Right lung (tissue), 10 donors: Measurements from ENCODE around the gene GINS2. TPM values are rescaled to one million over a fixed set of nuclear protein-coding genes. Genes with fewer than 3 reads are reported as not detected.
A peak's percentile ranks its signal among the peaks of the same experiment; 100 is the strongest.

Experiments
- DNase-seq, 2 donors: peaks; one replicate each; pipeline ENCODE4 v3.0.0-alpha.2; 2013
- long read RNA-seq, 8 donors: transcript quantifications; one replicate each; lab custom pipeline, GENCODE V29; 2026
- polyA plus RNA-seq, 5 donors: library from polyadenylated mRNA; unstranded; fragments of 120-200 nt; gene quantifications; one replicate each; pipeline versions ENCODE4 v1.2.1 to v1.2.3, GENCODE V29; 2013; ENCODE audit warnings: inconsistent platforms in 1 of 5, low replicate concordance in 1 of 5; ENCODE audit not compliant: insufficient read length in 5 of 5, insufficient read depth in 1 of 5

The GINS2 gene
- 10 to 100 TPM; 13.1 to 19.7 (median 15.9) TPM for polyA plus RNA-seq
- long read RNA-seq, donor 1, transcript GINS2-201 (5 exons, 2,673 nt) = major isoform, 18 of 18 reads
- long read RNA-seq, donor 1, partial matches to known transcripts = 0 of 18 reads
- long read RNA-seq, donor 1, other reads (novel, unspliced or antisense) = 0 of 18 reads
- long read RNA-seq, donor 2, transcript GINS2-201 (5 exons, 2,673 nt) = major isoform, 31 of 31 reads
- long read RNA-seq, donor 2, partial matches to known transcripts = 0 of 31 reads
- long read RNA-seq, donor 2, other reads (novel, unspliced or antisense) = 0 of 31 reads
- long read RNA-seq, donor 3, transcript GINS2-201 (5 exons, 2,673 nt) = major isoform, 19 of 19 reads
- long read RNA-seq, donor 3, partial matches to known transcripts = 0 of 19 reads
- long read RNA-seq, donor 3, other reads (novel, unspliced or antisense) = 0 of 19 reads
- long read RNA-seq, donor 4, transcript GINS2-201 (5 exons, 2,673 nt) = major isoform, 5 of 195 reads
- long read RNA-seq, donor 4, partial matches to known transcripts = 190 of 195 reads
- long read RNA-seq, donor 4, other reads (novel, unspliced or antisense) = 0 of 195 reads
- long read RNA-seq, donor 5, transcript GINS2-201 (5 exons, 2,673 nt) = major isoform, 33 of 60 reads
- long read RNA-seq, donor 5, partial matches to known transcripts = 27 of 60 reads
- long read RNA-seq, donor 5, other reads (novel, unspliced or antisense) = 0 of 60 reads
- long read RNA-seq, donor 6, transcript GINS2-201 (5 exons, 2,673 nt) = major isoform, 18 of 18 reads
- long read RNA-seq, donor 6, partial matches to known transcripts = 0 of 18 reads
- long read RNA-seq, donor 6, other reads (novel, unspliced or antisense) = 0 of 18 reads
- long read RNA-seq, donor 7, transcript GINS2-201 (5 exons, 2,673 nt) = major isoform, 15 of 15 reads
- long read RNA-seq, donor 7, partial matches to known transcripts = 0 of 15 reads
- long read RNA-seq, donor 7, other reads (novel, unspliced or antisense) = 0 of 15 reads
- long read RNA-seq, donor 8, transcript GINS2-201 (5 exons, 2,673 nt) = major isoform, 7 of 7 reads
- long read RNA-seq, donor 8, partial matches to known transcripts = 0 of 7 reads
- long read RNA-seq, donor 8, other reads (novel, unspliced or antisense) = 0 of 7 reads

DNA sequence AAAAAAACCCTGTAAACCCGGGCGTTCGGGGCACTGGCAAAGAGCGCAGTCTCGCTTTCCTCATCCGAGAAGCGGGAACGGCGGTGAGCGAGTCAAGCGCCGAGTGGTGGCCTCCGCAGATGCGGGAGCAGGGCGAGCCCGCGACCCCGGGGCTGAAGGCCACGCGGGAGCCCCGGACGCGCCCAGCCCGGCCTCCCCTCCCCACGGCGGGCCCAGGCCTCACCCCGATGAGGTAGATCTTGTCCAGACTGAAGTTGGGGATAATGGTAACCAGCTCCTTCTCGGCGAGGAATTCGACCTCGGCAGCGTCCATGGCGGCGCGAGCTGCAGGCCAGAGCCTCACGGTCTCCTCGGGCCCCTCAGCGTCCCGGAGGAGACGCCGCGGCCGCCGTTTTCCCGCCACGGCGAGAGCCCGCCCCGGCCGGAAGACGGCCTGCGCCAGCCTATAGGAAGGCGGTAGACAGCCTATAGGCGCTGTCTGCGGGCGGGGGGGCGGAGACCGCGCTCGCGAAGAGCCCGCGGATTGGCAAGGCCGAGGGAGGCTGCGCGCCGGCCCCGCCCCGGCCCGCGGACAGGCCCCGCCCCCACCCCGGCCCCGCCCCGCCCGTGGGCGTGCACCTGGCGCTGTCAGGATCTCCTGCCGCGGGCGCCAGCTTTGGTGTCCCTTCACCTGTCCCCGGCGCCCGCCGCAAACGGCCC, at the start of gene GINS2:
Gene GINS2, minus strand, starts transcription at position 369 of the 699 bp plus-strand sequence. Its CDS starts 56 bp downstream, at position 313.
- peak; percentile 84 to 87 for DNase-seq

DNA sequence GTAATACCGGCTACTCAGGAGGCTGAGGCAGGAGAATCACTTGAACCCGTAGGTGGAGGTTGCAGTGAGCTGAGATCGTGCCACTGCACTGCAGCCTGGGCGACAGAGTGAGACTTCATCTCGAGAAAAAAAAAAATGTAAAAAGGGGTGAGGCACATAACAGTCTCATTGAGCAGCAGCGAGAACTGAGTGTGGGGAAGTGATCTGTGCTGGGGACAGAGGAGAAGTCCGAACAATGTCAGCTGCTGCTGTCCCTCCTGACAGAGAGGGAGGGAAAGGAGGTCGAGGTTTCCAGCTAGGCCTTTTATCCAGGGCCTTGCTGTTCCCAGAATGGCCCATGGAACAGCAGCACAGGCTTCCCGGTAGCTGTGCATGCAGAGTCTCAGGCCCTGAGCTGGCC, 48.2 kb upstream of the GINS2 start:
- DNase-seq = no peak

DNA sequence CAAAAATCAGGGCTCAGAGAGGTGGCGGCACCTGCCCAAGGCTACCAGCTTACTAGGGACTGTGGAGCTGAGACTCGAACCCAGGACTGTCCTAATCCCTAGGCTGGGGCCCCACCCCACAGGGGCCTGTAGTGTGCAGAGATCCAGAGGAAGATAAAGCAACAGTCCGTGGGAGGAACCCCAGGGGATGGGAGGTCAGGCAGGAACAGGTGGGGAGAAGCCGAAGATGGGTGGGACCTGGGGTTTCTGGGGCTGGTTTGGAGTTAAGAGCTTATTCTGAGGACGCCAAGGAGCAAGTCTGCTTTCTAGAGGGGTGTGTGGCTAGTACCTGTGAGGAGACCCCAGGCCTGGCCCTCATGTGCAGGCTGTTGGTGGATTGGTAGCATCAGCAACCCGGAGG, 47.2 kb upstream of the GINS2 start:
- no peak for DNase-seq

DNA sequence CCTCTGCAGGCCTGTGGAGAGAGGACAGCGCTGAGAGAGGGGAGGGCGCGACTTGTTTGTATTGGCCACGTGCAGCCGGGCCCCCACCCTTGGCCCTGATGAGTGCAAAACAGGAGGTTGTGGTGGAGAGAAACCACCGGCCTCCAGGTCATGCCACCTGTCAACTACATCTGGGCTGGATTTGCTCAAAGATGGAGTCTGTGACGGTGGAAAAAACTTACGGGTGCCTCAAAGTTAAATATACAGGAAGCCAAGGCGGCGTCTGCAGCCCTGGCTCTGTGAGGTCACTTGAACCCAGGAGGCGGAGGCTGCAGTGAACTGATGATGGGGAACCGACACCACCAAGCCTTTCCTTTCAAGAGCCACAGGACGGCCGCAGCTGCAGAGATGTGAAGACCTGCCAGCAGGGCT, 46.5 kb upstream of the GINS2 start:
- no peak for DNase-seq

DNA sequence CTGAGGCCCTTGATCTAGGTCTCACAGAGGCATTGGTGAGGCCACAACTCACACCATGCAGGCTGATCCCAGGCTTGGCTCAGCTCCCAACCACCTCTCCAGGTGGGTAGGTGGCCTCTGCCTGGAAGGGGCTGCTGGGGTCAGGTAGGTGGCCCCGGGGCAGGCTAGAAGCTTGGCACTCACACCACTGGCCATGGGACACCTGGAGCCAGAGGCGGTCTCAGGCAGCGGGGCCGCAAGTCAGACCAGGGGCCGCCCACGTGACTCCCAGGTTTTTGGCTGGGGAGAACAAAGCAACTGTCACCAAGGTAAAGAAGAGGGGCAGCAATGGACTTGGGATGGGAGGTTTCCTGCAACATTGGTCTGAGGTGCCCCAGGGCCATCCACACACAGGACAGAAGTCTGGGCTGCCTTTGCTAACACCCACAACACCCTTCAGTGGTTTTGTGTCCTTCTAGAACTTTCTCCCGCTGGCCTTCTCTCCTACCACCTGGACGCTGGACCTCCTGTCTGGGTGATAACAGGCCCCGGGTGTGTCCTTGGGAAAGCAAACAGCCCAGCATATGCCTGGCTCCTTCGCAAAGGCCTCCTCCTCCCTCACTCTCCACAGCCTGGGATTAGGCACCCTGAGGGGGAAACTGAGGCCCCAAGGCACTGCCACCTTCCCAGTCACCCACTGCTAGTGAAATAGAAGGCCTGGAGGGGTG, 45.7 kb upstream of the GINS2 start:
- DNase-seq = no peak

DNA sequence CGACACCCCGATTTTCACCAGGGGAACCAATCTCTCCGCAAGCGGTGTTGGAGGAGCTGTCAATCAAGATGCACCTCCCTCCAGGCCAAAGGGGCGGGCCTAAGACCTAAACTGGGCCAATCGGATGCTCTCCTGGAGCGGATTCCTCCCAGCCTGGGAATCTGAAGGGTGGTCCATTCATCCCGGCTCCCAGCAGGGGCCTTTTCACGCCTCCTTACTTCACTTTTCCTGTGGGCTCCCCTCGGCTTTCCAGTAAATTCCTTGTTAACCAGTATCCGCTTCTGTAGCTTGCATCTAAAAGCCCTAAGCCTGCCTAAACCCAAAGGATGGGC, 45.1 kb upstream of the GINS2 start:
- no peak for DNase-seq

DNA sequence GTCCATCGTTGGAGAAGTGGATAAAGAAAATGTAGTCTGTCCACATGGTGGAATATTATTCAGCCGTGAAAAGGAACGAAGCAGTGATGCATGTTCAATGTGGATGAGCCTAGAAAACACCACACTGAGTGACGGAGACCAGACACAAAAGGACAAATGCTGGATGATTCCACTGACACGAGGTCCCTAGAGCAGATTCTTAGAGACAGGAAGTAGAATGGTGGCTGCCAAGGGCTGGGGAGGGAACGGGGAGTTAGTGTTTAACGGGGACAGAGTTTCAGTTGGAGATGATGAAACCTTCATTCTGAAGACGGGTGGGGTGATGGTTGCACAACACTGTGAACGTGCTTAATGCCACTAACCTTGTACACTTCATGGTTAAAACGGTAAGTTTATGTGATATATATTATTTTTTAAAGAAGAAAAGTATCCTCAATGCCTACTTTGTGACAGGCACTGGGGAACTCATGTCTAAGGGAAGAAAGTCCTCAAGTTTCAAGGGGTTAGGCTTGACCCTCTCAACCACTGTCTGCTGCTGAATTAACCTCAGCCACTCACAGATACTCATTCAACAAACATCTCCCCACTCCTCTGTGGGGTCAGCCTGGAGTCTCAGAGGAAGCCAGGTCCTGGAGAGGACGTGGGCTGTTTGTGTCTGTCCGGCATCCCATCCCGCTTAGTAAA, 44.5 kb upstream of the GINS2 start:
- no peak for DNase-seq

DNA sequence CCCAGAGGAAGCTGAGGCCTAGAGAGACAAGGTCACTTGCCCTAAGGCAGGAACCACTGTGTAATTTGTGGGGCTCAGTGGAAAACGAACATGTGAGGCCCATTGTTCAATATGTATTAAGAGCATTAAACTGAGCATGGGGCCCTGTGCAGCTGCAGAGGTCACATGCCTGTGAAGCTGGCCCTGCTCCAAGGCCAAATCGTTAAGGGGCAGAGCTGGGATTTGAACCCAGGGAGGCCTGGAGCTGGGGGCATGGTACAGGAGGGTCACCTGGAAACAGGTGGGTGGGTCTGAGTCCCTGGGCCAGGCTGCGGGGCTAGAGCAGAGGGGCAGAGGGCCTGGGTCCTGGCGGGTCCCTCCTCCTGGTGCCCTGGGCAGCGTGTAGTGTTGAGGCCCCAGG, 42.4 kb upstream of the GINS2 start:
- no peak for DNase-seq

DNA sequence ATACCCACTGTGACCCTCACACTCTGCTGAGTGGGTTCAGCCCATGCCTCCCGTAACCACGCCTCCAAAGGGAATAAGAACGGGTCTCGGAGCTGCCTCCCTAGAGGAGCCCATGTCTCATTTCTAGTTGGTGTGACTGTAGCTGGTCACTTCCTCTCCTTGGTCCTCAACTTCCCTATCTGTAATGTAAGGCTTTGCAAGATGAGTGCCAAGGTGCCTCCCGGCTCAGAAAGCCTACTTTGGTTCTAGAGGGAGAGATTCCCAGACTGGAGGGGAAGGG, 41.4 kb upstream of the GINS2 start:
- no peak for DNase-seq

DNA sequence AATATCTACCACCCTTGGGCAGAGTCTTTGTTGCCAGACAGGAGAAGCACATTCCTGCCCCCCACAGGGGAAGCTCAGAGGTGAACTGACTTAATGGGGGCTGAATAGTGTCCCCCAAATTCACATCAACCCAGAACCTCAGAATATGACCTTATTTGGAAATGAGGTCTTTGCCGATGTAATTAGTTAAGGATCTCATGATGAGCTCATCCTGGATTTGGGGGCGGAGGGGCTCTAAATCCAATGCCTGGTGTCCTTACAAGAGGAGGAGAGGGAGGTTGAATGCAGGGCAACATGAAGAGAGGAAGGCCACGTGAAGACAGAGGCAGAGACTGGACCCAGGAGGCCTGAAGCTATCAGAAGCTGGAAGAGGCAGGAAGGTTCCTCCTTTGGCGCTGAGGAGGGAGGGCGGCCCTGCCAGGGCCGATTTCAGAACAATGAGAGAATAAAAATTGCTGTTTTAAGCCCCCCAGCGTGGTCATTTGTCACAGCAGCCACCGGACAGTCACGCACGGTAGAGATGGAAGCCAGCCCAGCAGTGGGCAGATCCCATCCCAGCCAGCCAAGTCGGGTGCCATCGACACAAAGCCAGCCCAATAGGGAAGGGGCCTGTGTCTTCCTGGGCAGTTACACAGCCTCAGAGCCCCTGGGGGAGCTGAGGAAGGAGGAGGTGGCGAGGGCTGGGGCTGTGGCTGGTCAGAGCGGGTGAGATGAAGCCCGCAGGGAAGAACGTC, 40.9 kb upstream of the GINS2 start:
- DNase-seq = no peak

DNA sequence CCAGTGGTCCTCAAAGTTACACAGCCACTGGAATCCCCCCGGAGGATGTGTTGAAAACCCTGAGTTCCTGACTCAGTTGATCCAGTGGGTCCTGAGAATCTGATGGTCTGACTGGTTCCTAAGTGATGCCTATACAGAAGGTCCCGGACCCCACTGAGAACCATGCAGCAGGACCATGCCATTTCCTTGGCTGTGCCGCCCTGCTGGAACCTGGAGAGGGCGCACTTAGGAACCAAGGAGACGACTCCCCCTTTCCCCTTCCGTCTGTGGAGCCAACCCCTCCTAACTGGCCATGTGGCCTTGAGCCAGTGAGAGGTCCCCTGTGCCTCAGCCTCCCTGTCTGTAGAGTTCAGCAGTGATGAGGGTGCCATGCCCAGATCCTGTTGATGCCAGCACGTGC, 40.1 kb upstream of the GINS2 start:
- DNase-seq = no peak

DNA sequence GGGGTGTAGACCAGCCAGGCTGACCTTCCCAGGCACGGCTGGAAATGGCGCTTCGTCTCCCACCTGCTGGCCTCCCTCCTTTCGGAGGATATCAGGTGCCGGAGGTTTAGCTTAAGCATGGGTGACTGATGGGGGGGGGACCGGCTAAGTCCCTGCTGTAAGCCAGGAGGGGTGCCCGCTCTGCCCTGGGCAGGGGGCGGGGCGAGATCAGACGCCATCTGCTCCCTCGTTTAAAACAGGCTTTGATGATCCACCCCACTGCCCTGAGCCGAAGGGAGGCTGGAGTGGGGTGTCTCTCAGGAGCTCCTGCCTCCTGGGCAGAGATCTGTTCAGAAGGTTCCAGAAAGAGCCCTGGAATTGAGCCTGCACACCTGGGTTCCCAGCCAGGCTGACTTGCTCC, 36.2 kb upstream of the GINS2 start:
- DNase-seq = no peak

DNA sequence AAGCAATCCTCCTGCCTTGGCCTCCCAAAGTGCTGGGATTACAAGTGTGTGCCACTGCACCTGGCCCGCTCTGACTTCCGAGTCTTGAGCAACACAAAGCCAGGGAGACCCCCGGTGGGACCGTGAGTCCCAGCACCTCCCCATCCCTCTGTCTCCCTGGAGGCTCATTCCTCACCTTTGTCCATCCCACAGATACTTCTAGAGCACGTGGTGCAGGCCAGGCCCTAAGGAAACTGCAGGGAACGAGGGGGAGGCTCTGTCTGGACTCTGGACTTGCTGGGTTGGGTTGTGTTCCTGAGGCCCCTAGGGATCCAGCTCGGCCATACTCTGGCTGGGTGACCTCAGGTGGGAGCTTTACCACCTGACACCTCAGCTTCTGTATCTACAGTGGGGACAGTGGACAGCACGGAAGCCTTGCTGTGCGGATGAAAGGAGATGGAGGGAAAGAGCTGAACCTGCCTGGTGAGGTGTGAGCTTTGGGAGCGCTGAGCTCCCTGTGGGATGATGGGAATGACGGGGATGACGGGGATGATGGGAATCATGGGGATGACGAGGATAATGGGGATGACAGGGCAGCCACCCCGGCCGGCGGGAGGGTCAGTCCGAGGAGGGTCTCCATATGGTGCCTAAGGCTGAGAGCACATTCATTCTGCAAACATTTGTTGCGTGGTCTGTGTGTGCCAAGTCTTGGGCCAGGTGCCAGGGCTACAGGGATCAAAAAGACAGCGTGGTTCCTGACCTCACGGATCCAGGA, 35.5 kb upstream of the GINS2 start:
- DNase-seq = no peak

DNA sequence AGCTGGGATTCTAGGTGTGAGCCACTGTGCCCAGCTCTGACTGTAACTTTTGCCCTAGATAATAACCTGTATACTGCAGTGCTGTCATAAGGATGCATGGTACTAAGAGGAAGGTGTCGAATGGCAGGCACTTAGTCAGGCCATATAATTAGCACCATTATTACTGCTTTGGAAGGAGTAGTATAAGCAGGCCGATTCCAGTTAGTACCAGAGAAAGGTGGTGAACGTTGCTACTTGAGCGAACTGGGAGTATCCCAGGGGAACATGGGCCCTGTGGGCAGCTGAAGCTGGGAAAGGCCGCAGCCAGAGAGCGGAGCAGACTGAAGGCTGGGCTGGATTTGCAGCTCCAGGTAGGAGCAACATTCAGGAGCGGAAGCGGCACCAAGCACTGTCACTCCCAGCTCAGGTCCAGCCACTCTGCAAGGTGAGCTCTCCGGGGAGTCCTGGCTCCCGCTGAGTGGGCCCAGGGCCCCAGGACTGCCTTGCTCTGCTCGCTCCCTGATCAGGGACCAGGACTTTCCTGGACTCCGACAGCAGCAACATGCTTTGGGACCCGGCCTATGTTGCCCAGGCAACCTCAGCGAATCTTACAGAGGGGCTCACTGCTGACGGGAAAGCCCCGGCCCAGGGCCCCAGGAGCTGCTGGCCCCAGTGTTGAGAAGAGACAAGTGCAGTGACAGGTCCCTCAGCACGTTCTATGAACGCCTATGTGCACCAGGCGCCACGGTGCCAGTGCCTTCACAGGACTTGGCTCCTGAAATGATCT, 33.6 kb upstream of the GINS2 start:
- DNase-seq = no peak

DNA sequence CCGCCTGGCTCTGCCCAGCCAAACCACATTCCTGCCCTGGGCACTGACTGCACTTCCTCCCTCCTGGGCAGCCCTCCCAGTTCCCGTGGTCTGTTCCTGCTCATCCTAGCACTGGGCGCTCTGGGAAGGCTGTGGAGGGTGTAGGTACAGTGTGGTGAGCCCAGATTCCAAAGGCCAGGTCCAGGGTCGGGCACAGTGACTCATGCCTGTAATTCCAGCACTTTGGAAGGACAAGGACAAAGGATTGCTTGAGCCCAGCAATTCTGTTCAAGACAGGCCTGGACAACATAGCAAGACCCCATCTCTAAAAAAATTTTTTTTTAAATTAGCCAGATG, 31.5 kb upstream of the GINS2 start:
- DNase-seq = no peak

DNA sequence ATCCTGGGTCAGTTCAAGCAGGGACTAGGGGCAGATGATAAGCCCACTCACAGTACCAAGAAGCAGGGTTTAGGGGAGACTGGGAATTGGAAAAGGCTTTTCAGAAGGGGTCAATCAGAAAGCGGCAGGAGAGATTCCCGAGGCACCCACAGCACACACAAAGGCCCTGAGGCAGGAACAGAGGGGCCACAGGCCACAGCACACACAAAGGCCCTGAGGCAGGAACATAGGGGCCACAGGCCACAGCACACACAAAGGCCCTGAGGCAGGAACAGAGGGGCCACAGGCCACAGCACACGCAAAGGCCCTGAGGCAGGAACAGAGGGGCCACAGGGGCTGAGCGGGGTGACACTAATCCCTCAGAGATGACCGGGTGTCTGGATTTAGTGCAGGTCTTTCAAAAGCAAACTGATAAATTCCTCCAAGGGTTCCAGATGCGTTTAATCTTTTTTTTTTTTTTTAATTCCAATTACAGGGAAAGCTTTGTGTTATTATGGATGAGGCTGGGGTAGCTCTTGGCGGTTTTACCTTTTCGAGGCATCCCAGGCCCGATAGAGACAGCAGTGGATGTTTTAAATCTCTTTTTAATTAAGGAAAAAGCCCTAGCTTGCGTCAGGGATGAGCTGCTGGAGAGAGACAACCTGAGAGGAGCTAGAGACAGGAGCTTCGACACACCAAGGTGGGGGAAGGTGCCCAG, 31.0 kb upstream of the GINS2 start:
- DNase-seq = no peak

DNA sequence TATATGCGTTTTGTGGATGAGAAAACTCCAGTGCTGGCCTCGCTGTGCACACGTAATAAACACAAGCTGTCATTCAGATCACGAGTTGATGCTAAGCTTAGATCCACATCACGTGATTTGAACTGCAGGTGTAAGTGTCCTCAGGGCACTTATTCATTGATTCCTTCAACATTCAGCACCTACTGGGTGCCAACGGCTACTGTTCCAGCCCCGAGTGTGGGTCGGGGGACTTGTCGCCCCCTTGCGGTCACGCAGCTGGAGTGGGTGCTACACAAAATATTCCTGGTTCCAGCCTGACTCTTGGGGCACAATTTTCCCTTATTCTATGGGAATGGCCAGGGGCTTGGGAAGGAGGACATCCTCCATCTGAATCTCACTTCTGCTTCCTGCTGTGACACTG, 29.9 kb upstream of the GINS2 start:
- DNase-seq = no peak

DNA sequence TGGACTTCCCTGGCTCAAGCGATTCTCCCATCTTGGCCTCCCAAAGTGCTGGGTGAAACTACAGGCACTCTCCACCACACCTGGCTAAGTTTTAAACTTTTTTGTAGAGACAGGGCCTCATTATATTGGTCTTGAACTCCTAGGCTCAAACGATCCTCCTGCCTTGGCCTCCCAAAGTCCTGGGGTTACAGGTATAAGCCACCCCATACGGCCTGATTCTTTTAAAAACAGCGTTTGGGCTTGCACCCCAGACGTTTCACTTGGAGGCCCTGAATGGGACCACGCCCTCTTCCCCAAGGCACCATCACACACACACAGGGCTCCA, 29.4 kb upstream of the GINS2 start:
- no peak for DNase-seq
